Adipocyte (in vitro differentiated cells): ENCODE results near the gene MYO1D.

Experiments
- DNase-seq: peaks from one replicate; pipeline ENCODE4 v3.0.0-alpha.2; 2015; ENCODE audit warnings: low read depth
- H3K27me3 ChIP-seq: replicated peaks from 2 replicates; pipeline ENCODE4 v1.7.0; 2013; ENCODE audit warnings: mild to moderate bottlenecking, low read length, moderate library complexity; ENCODE audit not compliant: control insufficient read depth, insufficient read depth
- H3K36me3 ChIP-seq: 2 replicates; pipeline ENCODE4 v1.7.0; 2013; ENCODE audit warnings: low read length, mild to moderate bottlenecking, moderate library complexity; ENCODE audit not compliant: control insufficient read depth, insufficient read depth, severe bottlenecking
- H3K4me1 ChIP-seq: 2 replicates; pipeline ENCODE4 v1.7.0; 2013; ENCODE audit warnings: mild to moderate bottlenecking, low read length, moderate library complexity; ENCODE audit not compliant: control insufficient read depth, insufficient read depth
- H3K4me3 ChIP-seq: 2 replicates; pipeline ENCODE4 v1.7.0; 2013; ENCODE audit warnings: mild to moderate bottlenecking, low read length, moderate library complexity
- H3K9ac ChIP-seq: 2 replicates; pipeline ENCODE4 v1.7.0; 2013; ENCODE audit warnings: mild to moderate bottlenecking, low read length, moderate library complexity
- H3K9me3 ChIP-seq: 2 replicates; pipeline ENCODE4 v1.7.0; 2013; ENCODE audit warnings: mild to moderate bottlenecking, low read length, moderate library complexity; ENCODE audit not compliant: control insufficient read depth

MYO1D gene

GRCh38 chr17:32634167-32634566 is 242.8 kb downstream of the MYO1D start:
- no peak for DNase-seq
- H3K27me3 ChIP-seq = no peaks in the 10 kb centered on the region
- H3K4me3 ChIP-seq = no peak overlapping the region
- H3K9me3 ChIP-seq = no peaks in the 10 kb centered on the region
- H3K4me1 ChIP-seq = peaks cover 11% of the 10 kb centered on the region
- H3K9ac ChIP-seq = no peak overlapping the region
- H3K36me3 ChIP-seq = peaks cover 13% of the 10 kb centered on the region

DNA sequence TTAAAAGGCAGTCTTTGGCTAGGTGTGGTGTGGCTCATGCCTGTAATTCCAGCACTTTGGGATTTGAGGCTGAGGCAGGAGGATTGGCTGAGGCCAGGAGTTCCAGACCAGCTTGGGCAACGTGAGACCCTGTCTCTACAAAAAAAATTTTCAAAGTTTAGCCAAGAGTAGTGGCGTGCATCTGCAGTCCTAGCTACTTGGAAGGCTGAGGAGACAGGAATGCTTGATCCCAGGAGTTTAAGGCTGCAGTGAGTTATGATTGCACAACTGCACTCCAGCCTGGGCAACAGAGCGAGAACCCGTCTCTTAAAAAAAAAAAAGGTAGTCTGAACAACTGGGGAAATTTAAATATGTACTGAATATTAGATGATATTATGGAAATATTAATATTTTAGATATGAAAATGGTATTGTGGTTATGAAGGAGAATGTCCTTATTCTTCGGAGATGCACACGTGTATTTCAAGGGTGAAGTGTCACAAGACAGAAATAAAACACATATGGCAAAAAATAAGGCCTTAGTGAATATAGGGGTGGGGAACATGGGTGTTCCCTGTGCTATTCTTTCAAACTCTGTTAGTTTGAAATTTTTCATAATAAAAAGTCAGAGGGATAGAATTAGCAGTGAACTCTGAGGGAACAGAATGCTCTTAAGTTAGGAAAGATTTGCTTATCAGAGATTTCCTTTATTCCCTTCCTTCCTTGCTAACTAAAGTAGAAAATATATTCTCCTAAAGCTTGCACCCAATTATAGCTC is 245.4 kb downstream of the MYO1D start:
- H3K36me3 ChIP-seq = no peaks in the 10 kb centered on the region
- H3K4me1 ChIP-seq = peaks cover 28% of the 10 kb centered on the region
- no peaks in the 10 kb centered on the region for H3K27me3 ChIP-seq
- no peaks in the 10 kb centered on the region for H3K9me3 ChIP-seq
- H3K4me3 ChIP-seq = no peak overlapping the region
- no peak for DNase-seq
- H3K9ac ChIP-seq = no peak overlapping the region

- Histone ChIP-seq H3K4me1 (peaks cover 28% of the 10 kb centered on the region), H3K9me3 (no peaks in the 10 kb centered on the region), H3K36me3 (no peaks in the 10 kb centered on the region), H3K9ac (no peak overlapping the region), H3K27me3 (no peaks in the 10 kb centered on the region), H3K4me3 (no peak overlapping the region)
- no peak for DNase-seq
Measured at GRCh38 chr17:32629563-32630190, 247.2 kb downstream of the MYO1D start.

GRCh38 chr17:32628271-32629044 is 248.5 kb downstream of the MYO1D start:
- H3K4me3 ChIP-seq = no peak overlapping the region
- no peaks in the 10 kb centered on the region for H3K36me3 ChIP-seq
- no peaks in the 10 kb centered on the region for H3K27me3 ChIP-seq
- H3K9me3 ChIP-seq = no peaks in the 10 kb centered on the region
- H3K4me1 ChIP-seq = peaks cover 28% of the 10 kb centered on the region
- H3K9ac ChIP-seq = no peak overlapping the region
- DNase-seq = no peak

GRCh38 chr17:32627239-32627996 is 249.5 kb downstream of the MYO1D start:
- Histone ChIP-seq H3K9ac (no peak overlapping the region), H3K36me3 (no peaks in the 10 kb centered on the region), H3K4me1 (peaks cover 28% of the 10 kb centered on the region), H3K4me3 (no peak overlapping the region), H3K27me3 (no peaks in the 10 kb centered on the region), H3K9me3 (no peaks in the 10 kb centered on the region)
- DNase-seq = no peak

- Histone ChIP-seq H3K27me3 (no peaks in the 10 kb centered on the region), H3K4me1 (peaks cover 28% of the 10 kb centered on the region), H3K9me3 (no peaks in the 10 kb centered on the region), H3K9ac (no peak overlapping the region), H3K4me3 (no peak overlapping the region), H3K36me3 (no peaks in the 10 kb centered on the region)
- DNase-seq = no peak
Measured at GRCh38 chr17:32626379-32626791, 250.5 kb downstream of the MYO1D start.

DNA sequence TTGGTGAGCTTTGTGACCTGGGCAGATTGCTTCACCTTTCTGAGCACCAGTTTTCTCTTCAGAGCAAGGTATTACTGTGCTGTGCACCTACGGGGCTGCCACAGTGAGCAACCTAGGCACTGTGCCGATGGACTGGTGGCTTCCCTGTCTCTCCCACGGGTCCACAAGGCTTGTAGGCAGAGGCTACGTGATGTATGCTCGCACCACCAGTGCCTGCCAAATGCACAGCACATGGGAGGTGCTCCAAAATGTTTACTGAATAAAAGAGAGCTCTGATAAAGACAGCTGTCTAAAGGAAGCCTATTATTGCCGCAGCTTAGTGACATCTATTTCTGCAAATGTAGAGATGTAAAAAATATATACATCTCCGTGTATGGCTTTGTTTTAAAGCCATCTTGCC is 251.0 kb downstream of the MYO1D start:
- Histone ChIP-seq H3K4me3 (no peak overlapping the region), H3K27me3 (no peaks in the 10 kb centered on the region), H3K9ac (no peak overlapping the region), H3K9me3 (no peaks in the 10 kb centered on the region), H3K36me3 (no peaks in the 10 kb centered on the region), H3K4me1 (peaks cover 24% of the 10 kb centered on the region)
- DNase-seq = no peak

- no peak overlapping the region for H3K9ac ChIP-seq
- no peak for DNase-seq
- H3K4me3 ChIP-seq = no peak overlapping the region
- no peaks in the 10 kb centered on the region for H3K27me3 ChIP-seq
- no peaks in the 10 kb centered on the region for H3K36me3 ChIP-seq
- peaks cover 8% of the 10 kb centered on the region for H3K4me1 ChIP-seq
- H3K9me3 ChIP-seq = no peaks in the 10 kb centered on the region
Measured at GRCh38 chr17:32623196-32623595, 253.7 kb downstream of the MYO1D start.

DNA sequence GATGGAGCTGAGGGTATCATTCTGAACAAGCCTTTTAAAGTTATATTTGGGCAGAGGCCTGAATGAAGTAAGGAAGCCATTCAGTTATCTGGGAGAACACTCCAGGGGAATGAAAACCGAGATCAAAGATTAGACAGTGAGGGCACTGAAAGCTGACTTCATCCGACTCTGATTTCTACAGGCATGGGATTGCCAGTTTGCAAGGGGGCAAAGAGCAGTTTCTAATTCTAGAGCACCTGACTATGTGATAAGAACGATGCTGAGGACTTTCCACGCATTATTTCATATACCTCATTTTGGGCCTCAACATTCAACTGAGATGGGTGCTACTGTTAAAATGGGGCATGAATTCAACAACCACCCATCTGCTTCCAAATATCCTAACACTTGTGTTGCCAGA is 254.4 kb downstream of the MYO1D start:
- Histone ChIP-seq H3K27me3 (no peaks in the 10 kb centered on the region), H3K9me3 (no peaks in the 10 kb centered on the region), H3K4me1 (peaks cover 2% of the 10 kb centered on the region), H3K36me3 (no peaks in the 10 kb centered on the region), H3K4me3 (no peak overlapping the region), H3K9ac (no peak overlapping the region)
- DNase-seq = no peak

DNA sequence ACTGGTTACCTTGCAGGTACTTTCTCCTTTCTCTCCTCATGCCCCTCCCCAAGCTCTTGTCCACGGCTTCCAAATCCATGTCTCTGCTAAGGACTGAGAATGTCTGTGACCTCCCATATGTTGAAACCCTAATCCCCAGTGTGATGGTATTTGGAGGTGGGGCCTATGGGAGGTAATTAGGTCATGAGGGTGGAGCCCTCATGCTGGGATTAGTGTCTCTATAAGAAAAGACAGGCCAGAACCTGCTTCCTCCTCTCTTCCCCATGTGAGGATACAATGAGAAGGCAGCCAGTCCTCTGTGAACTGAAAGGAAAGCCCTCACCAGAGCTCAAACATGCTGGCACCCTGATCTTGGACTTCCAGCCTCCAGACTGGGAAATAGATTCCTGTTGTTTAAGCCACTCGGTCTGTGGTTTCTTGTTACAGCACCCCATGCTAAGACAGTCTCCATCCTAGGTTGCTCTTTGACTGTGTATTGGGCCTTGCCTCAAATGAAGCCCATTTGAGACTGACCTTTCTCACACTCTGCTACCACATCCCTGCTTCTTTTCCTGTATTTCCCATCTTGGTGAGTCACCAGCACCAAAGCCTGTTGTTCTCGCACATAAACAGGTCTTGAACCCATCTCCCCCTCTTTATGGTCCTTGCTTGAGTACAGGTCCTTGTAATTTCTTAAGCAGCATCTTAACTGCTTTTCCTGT is 255.2 kb downstream of the MYO1D start:
- Histone ChIP-seq H3K4me3 (no peak overlapping the region), H3K27me3 (no peaks in the 10 kb centered on the region), H3K36me3 (no peaks in the 10 kb centered on the region), H3K4me1 (no peaks in the 10 kb centered on the region), H3K9me3 (no peaks in the 10 kb centered on the region), H3K9ac (no peak overlapping the region)
- DNase-seq = no peak
